HL-60 (cell line): ENCODE results near the gene GPD2.

ENCODE experiments used
- TF ChIP-seq, protein P1 (sequence below): IDR thresholded peaks from one replicate; pipeline ENCODE4 v1.5.1; 2011; ENCODE audit warnings: low read length, control low read depth, inconsistent platforms; ENCODE audit not compliant: insufficient read depth
- TF ChIP-seq, protein P2 (sequence below): IDR thresholded peaks from 2 replicates; pipeline ENCODE4 v1.6.1; 2012; ENCODE audit warnings: low read depth; ENCODE audit not compliant: insufficient replicate concordance

DNA sequence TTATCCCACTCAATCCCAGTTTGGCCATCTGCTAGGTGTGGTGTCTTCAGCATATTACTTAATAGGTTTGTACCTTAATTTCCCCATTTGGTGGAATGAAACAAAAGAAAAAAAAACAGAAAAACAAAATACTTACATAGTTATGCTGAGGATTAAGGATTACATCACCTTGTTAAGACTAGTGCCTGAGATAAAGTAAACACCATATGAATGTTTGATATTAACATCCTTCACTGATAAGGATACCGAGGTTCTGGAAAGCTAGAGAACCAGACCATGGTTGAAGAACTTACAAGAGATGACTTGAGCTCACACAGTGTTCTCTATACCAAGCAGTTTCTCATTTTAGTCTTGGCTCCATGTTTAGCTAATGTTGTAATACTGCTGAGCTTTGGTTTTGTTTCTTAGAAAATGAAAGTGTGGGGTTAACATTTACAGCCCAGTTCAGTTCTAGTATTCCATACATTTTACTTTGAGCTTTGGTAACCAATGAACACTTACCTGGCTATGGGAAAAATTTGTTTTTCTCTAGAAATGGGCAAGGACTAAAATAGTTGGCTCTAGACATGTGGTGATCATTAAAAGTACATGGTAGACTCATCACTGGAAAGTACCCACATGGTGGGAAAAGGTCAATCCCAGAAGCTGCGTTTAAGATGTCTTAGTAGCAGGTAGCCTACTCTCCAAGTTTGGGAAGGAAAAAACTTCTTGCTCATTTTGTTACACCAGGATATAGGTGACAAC, 5.8 kb upstream of the GPD2 start:
- TF ChIP-seq, protein P1, sequence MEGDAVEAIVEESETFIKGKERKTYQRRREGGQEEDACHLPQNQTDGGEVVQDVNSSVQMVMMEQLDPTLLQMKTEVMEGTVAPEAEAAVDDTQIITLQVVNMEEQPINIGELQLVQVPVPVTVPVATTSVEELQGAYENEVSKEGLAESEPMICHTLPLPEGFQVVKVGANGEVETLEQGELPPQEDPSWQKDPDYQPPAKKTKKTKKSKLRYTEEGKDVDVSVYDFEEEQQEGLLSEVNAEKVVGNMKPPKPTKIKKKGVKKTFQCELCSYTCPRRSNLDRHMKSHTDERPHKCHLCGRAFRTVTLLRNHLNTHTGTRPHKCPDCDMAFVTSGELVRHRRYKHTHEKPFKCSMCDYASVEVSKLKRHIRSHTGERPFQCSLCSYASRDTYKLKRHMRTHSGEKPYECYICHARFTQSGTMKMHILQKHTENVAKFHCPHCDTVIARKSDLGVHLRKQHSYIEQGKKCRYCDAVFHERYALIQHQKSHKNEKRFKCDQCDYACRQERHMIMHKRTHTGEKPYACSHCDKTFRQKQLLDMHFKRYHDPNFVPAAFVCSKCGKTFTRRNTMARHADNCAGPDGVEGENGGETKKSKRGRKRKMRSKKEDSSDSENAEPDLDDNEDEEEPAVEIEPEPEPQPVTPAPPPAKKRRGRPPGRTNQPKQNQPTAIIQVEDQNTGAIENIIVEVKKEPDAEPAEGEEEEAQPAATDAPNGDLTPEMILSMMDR = no peak
- TF ChIP-seq, protein P2, sequence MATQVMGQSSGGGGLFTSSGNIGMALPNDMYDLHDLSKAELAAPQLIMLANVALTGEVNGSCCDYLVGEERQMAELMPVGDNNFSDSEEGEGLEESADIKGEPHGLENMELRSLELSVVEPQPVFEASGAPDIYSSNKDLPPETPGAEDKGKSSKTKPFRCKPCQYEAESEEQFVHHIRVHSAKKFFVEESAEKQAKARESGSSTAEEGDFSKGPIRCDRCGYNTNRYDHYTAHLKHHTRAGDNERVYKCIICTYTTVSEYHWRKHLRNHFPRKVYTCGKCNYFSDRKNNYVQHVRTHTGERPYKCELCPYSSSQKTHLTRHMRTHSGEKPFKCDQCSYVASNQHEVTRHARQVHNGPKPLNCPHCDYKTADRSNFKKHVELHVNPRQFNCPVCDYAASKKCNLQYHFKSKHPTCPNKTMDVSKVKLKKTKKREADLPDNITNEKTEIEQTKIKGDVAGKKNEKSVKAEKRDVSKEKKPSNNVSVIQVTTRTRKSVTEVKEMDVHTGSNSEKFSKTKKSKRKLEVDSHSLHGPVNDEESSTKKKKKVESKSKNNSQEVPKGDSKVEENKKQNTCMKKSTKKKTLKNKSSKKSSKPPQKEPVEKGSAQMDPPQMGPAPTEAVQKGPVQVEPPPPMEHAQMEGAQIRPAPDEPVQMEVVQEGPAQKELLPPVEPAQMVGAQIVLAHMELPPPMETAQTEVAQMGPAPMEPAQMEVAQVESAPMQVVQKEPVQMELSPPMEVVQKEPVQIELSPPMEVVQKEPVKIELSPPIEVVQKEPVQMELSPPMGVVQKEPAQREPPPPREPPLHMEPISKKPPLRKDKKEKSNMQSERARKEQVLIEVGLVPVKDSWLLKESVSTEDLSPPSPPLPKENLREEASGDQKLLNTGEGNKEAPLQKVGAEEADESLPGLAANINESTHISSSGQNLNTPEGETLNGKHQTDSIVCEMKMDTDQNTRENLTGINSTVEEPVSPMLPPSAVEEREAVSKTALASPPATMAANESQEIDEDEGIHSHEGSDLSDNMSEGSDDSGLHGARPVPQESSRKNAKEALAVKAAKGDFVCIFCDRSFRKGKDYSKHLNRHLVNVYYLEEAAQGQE = no peak
